ENCODE results near the gene AKAP8.

The AKAP8 gene

DNA sequence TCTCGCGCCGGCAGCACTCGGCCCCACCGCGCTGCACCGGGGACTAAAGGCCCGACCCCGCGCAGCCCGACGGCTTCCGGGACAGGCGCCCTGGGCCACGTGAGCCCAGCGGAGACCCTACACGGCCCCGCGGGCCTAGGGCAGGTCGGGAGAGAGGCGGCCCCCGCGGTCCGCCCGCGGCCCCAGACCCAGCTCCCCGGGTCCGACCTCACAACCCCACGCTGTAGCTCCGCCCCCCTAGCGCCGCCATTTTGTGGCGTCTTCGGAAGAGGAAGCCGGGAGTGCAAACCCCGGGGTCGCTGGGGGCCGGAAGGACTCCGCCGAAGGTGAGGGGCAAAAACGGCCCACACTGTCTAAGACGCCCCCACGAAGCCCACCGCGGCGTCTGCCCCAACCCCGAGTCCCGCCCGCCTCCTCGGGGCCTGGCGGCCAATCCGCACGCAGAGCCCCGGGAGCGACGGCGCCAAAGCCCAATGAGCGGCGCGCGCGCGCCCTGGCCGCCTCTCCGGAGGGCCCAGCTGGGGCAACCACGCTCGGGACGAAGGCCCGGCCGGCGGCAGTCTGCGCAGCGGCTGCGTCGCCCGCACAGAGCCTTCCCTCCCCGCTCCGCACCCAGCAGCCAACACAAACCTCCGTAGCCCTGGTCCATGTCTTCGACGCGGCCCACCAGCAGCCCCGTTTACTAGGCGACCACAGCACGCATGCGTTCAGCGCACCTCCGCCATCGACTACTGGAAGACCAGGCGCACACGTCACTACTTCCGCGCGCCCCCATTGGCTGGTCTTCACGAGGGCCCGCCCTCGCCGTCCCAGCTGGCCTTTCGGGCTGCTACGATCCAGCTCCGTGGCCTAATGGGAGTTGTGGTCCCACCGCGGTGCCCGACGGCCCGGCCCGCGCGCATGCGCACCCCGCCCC, at the start of gene AKAP8:
TSS of gene AKAP8 (minus strand) at position 705 of the 916 bp plus-strand sequence. CDS start at position 649, 56 bp downstream.
- H3K4me3 ChIP-seq (ENCODE audit: low read depth in 1 of 2, low read length in 2 of 2), result peak within 1 kb of the TSS; percentile 85 to 92
- no peaks in the 10 kb centered on the region for H3K9me3 ChIP-seq (ENCODE audit: low read length)
- peak within 1 kb of the TSS; percentile 82 for H3K9ac ChIP-seq (ENCODE audit: low read length)
- no peaks in the 10 kb centered on the region for H3K36me3 ChIP-seq (ENCODE audit: insufficient read depth, low read length)
- peak within 1 kb of the TSS; percentile 97 for H3K27ac ChIP-seq (ENCODE audit: low read depth, low read length)
- H3K27me3 ChIP-seq (ENCODE audit: control insufficient read depth in 1 of 2, insufficient read depth in 2 of 2, low read length in 2 of 2), result no peaks in the 10 kb centered on the region
- peaks cover 33% of the 10 kb centered on the region for H3K4me1 ChIP-seq (ENCODE audit: insufficient read depth, low read length)

DNA sequence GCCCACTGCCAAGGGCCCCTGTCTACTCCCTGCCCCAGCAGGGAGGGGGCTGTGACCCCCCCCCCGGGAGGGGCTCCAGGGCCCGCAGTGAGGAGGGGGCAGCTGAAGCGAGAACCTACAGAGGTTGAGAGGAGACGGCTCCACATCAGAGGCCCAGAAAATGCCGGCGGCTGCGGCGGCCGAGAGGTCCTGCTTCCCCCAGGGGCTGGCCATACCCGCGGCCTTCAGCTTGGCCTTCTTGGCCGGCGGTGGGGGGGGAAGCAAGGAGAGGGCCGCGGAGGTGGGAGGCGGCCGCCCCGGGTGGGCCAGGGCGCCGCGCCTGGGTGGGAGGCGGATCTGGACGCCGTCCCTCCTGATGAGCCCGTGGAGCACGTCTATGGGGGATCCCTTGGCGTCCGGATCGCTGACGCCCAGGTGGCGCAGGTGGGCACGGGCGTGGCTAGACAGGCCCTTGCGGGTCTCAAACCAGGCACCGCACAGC, 48.4 kb upstream of the AKAP8 start:
- Histone ChIP-seq H3K27me3 (ENCODE audit: control insufficient read depth in 1 of 2, insufficient read depth in 2 of 2, low read length in 2 of 2) (no peaks in the 10 kb centered on the region), H3K36me3 (ENCODE audit: insufficient read depth, low read length) (peaks cover 29% of the 10 kb centered on the region), H3K4me1 (ENCODE audit: insufficient read depth, low read length) (peaks cover 18% of the 10 kb centered on the region), H3K27ac (ENCODE audit: low read depth, low read length) (no peak overlapping the region), H3K9me3 (ENCODE audit: low read length) (no peaks in the 10 kb centered on the region), H3K4me3 (ENCODE audit: low read depth in 1 of 2, low read length in 2 of 2) (no peak overlapping the region), H3K9ac (ENCODE audit: low read length) (no peak overlapping the region)

DNA sequence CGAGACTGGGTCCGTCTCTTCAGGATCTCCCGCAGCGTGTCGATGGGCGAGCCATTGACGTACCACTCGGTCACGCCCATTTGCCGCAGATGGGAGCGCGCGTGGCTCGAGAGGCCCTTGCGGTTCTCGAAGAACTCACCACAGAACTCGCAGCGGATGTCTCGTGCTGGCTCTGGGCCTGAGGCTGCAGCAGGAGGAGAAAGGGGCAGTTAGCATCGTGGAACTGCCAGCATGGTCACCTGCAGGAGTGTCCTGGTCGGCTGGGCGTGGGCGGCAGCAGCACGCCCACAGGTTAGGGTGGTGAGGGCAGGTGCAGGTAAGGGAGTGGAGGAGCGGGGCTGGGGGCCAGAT, 47.7 kb upstream of the AKAP8 start:
- H3K9ac ChIP-seq (ENCODE audit: low read length), result no peak overlapping the region
- no peak overlapping the region for H3K4me3 ChIP-seq (ENCODE audit: low read depth in 1 of 2, low read length in 2 of 2)
- peaks cover 36% of the 10 kb centered on the region for H3K36me3 ChIP-seq (ENCODE audit: insufficient read depth, low read length)
- no peak overlapping the region for H3K27ac ChIP-seq (ENCODE audit: low read depth, low read length)
- no peaks in the 10 kb centered on the region for H3K27me3 ChIP-seq (ENCODE audit: control insufficient read depth in 1 of 2, insufficient read depth in 2 of 2, low read length in 2 of 2)
- H3K4me1 ChIP-seq (ENCODE audit: insufficient read depth, low read length), result peaks cover 18% of the 10 kb centered on the region
- no peaks in the 10 kb centered on the region for H3K9me3 ChIP-seq (ENCODE audit: low read length)

DNA sequence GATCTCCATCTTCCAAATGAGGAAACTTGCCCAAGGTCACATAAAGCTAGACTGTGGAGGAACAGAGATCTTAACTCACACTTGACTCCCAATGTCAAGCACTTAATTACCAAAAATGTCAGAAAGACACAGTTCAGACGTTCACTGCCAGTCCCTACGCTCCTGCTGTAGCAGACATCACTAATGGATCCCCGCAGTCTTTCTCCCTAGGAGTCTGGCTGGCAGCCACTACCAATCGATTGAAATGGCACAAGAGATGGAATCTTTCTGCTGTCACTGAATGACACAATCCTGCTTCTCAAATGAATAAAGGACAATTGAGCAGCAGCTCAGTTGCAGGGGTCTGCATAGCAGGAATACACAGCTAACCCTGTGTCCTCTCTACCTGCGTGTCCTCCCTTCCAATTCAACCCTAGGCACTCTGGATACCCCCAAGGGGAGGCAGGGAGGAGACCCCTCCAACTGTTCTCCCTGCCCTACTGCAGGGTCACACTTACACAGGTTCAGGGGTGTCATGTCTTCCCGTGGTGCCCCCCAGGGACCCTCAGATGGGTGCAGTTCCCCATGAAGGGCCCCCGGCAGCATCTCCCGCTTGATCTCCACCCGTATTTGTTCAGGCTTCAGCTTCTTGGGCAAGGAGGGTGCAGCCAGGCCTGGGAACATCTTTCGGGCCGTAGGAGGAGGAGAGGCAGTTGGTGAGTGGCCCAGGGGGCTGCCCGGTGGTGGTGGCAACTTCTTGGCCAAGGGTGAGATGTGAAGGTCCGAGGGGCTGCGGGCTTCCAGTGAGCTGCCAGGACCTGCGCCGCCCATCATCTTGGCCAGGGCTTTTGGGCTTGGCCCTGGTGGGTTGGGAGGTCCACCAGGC, 47.1 kb upstream of the AKAP8 start:
- H3K9ac ChIP-seq (ENCODE audit: low read length), result no peak overlapping the region
- H3K27me3 ChIP-seq (ENCODE audit: control insufficient read depth in 1 of 2, insufficient read depth in 2 of 2, low read length in 2 of 2), result no peaks in the 10 kb centered on the region

DNA sequence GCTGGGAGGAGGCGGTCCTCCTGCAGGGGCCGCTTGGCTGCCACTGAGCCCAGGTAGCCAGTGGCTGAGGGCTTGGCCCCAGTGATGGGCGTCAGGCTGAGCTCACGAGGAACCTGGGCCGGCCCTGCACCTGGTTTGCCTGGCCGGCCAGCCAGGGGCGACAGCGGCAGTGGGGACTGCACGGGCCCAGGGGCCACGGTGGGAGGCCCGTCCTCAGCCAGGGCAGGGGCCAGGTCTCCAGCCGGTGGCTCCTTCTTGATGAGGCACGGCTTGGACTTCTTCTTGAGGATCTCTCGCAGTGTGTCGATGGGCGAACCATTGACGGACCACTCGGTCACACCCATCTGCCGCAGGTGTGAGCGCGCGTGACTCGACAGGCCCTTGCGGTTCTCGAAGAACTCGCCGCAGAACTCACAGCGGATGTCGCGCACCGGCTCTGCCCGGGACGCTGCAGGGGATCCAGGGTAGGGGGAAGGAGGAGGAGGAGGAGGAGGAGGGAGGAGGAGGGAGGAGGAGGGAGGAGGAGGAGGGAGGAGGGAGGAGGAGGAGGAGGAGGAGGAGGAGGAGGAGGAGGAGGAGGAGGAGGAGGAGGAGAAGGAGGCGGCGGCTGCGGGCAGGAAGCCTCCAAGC, 45.8 kb upstream of the AKAP8 start:
- peaks cover 37% of the 10 kb centered on the region for H3K36me3 ChIP-seq (ENCODE audit: insufficient read depth, low read length)

More for the DNA sequence above, 47.1 kb upstream of the AKAP8 start:
- Histone ChIP-seq H3K9me3 (ENCODE audit: low read length) (no peaks in the 10 kb centered on the region), H3K36me3 (ENCODE audit: insufficient read depth, low read length) (peaks cover 37% of the 10 kb centered on the region), H3K4me1 (ENCODE audit: insufficient read depth, low read length) (peaks cover 16% of the 10 kb centered on the region), H3K4me3 (ENCODE audit: low read depth in 1 of 2, low read length in 2 of 2) (no peak overlapping the region), H3K27ac (ENCODE audit: low read depth, low read length) (no peak overlapping the region)

DNA sequence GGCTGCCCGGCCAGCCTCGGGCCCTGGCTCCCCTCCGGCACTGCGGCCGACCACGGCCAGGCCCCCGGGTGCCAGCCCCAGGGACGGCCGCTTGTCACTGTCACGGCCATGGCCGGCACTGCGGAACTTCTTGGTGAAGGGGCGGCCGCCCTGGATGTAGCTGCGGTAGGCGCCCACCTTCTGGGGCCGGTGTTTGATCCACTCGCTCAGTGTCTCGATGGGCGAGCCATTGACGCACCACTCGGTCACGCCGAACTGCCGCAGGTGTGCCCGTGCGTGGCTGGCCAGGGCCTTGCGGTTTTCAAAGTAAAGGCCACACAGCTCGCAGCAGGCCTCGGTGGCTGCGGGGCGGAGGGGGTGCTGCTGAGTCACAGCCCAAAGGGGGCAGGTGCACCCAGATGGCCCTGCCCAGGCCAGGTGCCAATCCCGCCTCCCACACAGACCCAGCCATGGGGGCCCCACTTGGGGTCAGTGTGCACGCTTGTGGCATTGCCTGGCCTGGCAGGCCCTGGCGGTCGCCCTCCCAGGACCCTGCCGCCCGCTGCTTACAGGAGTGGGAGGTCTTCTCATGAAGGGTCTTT, 45.2 kb upstream of the AKAP8 start:
- H3K4me1 ChIP-seq (ENCODE audit: insufficient read depth, low read length), result peaks cover 1% of the 10 kb centered on the region
- no peak overlapping the region for H3K4me3 ChIP-seq (ENCODE audit: low read depth in 1 of 2, low read length in 2 of 2)
- H3K36me3 ChIP-seq (ENCODE audit: insufficient read depth, low read length), result peaks cover 37% of the 10 kb centered on the region
- no peaks in the 10 kb centered on the region for H3K27me3 ChIP-seq (ENCODE audit: control insufficient read depth in 1 of 2, insufficient read depth in 2 of 2, low read length in 2 of 2)
- H3K9ac ChIP-seq (ENCODE audit: low read length), result no peak overlapping the region
- H3K9me3 ChIP-seq (ENCODE audit: low read length), result no peaks in the 10 kb centered on the region
- H3K27ac ChIP-seq (ENCODE audit: low read depth, low read length), result no peak overlapping the region

More for the DNA sequence above, 45.8 kb upstream of the AKAP8 start:
- H3K4me1 ChIP-seq (ENCODE audit: insufficient read depth, low read length), result peaks cover 3% of the 10 kb centered on the region
- no peak overlapping the region for H3K9ac ChIP-seq (ENCODE audit: low read length)
- H3K27me3 ChIP-seq (ENCODE audit: control insufficient read depth in 1 of 2, insufficient read depth in 2 of 2, low read length in 2 of 2), result no peaks in the 10 kb centered on the region
- no peak overlapping the region for H3K4me3 ChIP-seq (ENCODE audit: low read depth in 1 of 2, low read length in 2 of 2)
- H3K27ac ChIP-seq (ENCODE audit: low read depth, low read length), result no peak overlapping the region
- H3K9me3 ChIP-seq (ENCODE audit: low read length), result no peaks in the 10 kb centered on the region

DNA sequence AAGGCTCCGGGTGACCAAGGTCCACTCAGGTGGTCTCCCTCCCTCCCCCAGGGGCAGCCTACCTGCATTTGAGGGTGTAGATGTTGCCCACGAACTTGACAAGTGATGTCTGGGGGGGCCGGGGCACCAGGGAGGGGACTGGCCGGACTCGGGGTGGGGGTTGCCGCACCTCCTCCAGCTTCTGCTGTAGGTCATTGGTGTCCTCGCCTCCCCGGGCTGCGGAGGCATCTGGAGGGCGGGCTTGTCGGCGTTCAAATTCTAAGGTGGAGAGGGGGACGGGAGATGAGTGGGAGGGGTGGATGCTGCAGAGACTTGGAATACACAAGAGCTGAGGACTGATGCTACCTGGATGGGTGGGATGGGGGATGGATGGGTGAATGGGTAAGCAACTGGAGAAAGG, 44.5 kb upstream of the AKAP8 start:
- H3K27me3 ChIP-seq (ENCODE audit: control insufficient read depth in 1 of 2, insufficient read depth in 2 of 2, low read length in 2 of 2), result no peaks in the 10 kb centered on the region

DNA sequence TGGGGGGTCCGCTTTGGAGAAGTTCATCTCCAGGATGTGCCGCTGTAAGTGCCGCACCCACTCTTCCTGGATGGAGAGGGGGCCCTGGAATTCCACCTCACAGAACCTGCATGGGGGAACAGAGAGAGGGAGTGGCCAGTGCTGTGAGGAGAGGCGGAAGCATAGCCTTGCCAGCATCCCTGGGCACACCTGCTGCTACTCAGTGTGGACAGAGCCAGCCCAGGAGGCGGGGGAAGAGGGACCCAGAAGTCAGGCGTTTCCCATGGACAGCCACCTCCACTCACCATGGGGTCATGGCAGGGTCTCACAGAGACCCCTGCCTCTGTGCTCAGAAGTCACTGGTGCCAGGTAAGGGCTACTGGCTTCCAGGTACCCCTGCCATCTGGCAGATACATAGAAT, 43.5 kb upstream of the AKAP8 start:
- Histone ChIP-seq H3K27ac (ENCODE audit: low read depth, low read length) (no peak overlapping the region), H3K36me3 (ENCODE audit: insufficient read depth, low read length) (peaks cover 37% of the 10 kb centered on the region), H3K27me3 (ENCODE audit: control insufficient read depth in 1 of 2, insufficient read depth in 2 of 2, low read length in 2 of 2) (no peaks in the 10 kb centered on the region), H3K4me1 (ENCODE audit: insufficient read depth, low read length) (peaks cover 5% of the 10 kb centered on the region), H3K9ac (ENCODE audit: low read length) (no peak overlapping the region), H3K9me3 (ENCODE audit: low read length) (no peaks in the 10 kb centered on the region), H3K4me3 (ENCODE audit: low read depth in 1 of 2, low read length in 2 of 2) (no peak overlapping the region)

More for the DNA sequence above, 44.5 kb upstream of the AKAP8 start:
- no peak overlapping the region for H3K4me3 ChIP-seq (ENCODE audit: low read depth in 1 of 2, low read length in 2 of 2)
- H3K4me1 ChIP-seq (ENCODE audit: insufficient read depth, low read length), result peaks cover 5% of the 10 kb centered on the region
- H3K9me3 ChIP-seq (ENCODE audit: low read length), result no peaks in the 10 kb centered on the region
- H3K9ac ChIP-seq (ENCODE audit: low read length), result no peak overlapping the region
- peaks cover 37% of the 10 kb centered on the region for H3K36me3 ChIP-seq (ENCODE audit: insufficient read depth, low read length)
- H3K27ac ChIP-seq (ENCODE audit: low read depth, low read length), result no peak overlapping the region

DNA sequence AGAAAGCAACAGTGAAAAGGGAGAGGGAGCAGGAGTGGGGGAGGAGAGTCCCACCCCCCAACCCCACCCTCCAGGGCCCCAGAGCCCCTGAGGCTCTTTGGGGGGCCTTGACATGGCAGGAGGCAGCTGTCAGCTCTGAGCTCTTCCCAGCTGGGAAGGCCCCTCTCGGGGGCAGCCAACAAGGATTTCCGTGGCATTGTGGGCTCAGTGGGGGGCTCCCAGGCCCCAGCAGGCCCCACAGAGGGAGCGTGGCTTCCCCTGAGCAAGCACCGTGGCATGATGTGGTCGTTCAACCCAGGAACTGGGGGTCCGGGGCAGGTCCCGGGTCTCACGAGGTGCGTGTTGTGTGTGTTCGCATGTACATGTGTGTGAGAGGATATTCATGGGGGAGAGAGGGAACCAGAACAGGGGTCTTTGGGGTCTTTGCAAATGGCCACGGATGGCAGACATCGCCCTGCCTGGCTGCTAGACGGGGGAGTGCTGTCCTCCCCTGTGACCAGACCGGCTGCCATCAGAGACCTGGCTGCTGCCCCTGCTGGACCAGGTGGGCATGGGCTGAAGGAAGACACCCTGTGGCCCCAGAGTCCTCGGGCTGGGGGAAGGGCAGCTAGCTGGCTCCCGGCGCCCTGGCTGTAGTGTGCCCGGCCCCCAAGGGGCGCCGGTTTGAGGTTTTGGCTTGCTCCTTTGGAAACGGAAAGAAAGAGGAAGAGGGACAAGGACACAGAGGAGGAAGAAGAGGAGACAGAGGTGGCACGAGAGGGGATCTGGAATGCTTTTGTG, 42.9 kb upstream of the AKAP8 start:
- Histone ChIP-seq H3K4me3 (ENCODE audit: low read depth in 1 of 2, low read length in 2 of 2) (no peak overlapping the region), H3K36me3 (ENCODE audit: insufficient read depth, low read length) (peaks cover 37% of the 10 kb centered on the region)

DNA sequence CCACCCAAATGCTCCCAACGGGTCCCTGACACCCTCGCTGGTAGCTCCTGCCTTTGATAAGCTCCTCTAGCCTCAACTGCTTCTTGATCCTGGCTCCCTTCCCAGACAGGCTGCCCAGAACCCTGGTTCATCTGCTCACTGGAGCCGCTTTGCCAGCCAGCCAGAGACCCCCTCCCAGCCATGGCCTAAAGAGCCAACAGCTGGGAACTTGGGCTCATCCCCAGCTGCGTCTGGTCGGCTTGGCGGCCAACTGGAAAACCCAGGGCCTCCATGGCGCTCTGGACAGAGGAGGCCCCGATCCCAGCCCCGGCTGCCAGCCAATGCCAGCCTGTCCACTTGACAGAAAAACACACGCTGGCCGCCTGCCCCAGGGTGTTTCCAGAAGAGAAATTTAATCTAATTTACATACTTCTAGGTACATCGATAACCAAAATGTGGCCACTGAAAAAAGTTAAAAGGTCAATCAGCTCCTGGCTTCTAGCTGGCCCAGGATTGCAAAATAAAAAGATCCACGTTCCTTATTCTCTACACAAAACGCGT, 42.2 kb upstream of the AKAP8 start:
- Histone ChIP-seq H3K27me3 (ENCODE audit: control insufficient read depth in 1 of 2, insufficient read depth in 2 of 2, low read length in 2 of 2) (no peaks in the 10 kb centered on the region), H3K36me3 (ENCODE audit: insufficient read depth, low read length) (peaks cover 35% of the 10 kb centered on the region), H3K9ac (ENCODE audit: low read length) (no peak overlapping the region), H3K4me1 (ENCODE audit: insufficient read depth, low read length) (peaks cover 18% of the 10 kb centered on the region), H3K4me3 (ENCODE audit: low read depth in 1 of 2, low read length in 2 of 2) (no peak overlapping the region), H3K9me3 (ENCODE audit: low read length) (no peaks in the 10 kb centered on the region), H3K27ac (ENCODE audit: low read depth, low read length) (no peak overlapping the region)

More for the DNA sequence above, 42.9 kb upstream of the AKAP8 start:
- Histone ChIP-seq H3K27me3 (ENCODE audit: control insufficient read depth in 1 of 2, insufficient read depth in 2 of 2, low read length in 2 of 2) (no peaks in the 10 kb centered on the region), H3K9ac (ENCODE audit: low read length) (no peak overlapping the region), H3K9me3 (ENCODE audit: low read length) (no peaks in the 10 kb centered on the region), H3K4me1 (ENCODE audit: insufficient read depth, low read length) (peaks cover 11% of the 10 kb centered on the region), H3K27ac (ENCODE audit: low read depth, low read length) (no peak overlapping the region)
